ENCODE measurements around the gene SCYGR5.
"Not testable (repeated sequence)": the region's sequence is repeated elsewhere in the genome, so short reads cannot be mapped to it uniquely, and the experiment has no call there.

SCYGR5 gene, protein sequence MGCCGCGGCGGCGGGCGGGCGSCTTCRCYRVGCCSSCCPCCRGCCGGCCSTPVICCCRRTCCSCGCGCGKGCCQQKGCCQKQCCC

DNA sequence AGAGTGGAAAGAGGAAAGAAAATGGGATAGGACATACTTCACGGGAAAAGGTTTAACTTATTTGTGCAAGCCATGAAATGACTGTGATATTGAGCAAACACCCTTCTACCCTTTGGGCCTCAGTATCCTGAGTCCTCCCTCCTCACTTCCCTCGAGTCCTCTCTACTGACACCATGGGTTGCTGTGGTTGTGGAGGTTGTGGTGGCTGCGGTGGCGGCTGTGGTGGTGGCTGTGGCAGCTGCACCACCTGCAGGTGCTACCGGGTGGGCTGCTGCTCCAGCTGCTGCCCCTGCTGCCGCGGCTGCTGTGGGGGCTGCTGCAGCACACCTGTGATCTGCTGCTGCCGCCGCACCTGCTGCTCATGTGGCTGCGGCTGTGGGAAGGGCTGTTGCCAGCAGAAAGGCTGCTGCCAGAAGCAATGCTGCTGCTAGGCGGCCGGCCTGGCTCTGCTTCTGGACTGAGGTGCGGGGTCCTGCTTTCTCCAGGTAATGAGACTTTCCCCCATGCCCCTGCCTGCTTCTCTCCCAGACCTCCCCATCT, at the start of gene SCYGR5:
TSS of gene SCYGR5 (plus strand) at position 174 of the 540 bp plus-strand sequence. CDS start at position 174, 0 bp downstream.
- not testable (repeated sequence) for FAIRE-seq

DNA sequence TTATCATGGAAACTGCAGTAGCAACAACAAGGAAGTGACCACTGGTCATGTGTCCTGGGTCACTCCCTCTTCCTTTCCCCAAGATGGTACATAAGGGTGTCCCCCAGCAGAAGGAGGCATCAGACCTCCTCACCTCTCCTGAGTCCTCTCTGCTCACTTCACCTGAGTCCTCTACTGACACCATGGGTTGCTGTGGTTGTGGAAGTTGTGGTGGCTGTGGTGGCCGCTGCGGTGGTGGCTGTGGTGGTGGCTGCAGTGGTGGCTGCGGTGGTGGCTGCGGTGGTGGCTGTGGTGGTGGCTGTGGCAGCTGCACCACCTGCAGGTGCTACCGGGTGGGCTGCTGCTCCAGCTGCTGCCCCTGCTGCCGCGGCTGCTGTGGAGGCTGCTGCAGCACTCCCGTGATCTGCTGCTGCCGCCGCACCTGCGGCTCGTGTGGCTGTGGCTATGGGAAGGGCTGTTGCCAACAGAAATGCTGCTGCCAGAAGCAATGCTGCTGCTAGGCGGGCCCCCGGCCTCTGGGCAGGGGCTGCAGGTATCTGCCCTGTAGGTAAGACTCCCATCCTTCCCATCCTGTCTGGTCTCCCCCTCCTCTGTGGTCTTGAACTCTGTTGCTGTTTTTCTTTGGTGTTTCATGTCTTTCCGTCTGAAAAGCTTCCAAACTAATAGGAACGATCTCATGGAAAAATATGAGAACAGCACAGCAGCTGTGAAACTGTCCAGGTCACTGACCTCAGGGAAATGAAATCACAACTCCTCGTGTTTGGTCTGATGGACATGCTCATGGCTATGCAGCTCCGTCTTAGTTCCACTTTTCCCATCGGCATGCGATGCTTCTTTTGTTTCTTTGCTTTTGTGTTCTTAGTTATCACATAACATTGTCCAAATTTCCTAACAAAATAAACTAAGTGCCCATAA, 49.0 kb upstream of the SCYGR5 start, which contains the start of gene SCYGR4:
TSS of gene SCYGR4 (plus strand) at position 183 of the 915 bp plus-strand sequence. CDS start at position 183, 0 bp downstream.
- DNase-seq (ENCODE audit: insufficient read length, low spot score) (no peak), FAIRE-seq (no peak)
- no peak for TF ChIP-seq POLR2A (IDR thresholded peaks at IDR 0.05; ENCODE audit: low read depth, low read length)

More for the DNA sequence above, at the start of gene SCYGR5:
- not testable (repeated sequence) for DNase-seq (ENCODE audit: insufficient read length, low spot score)

DNA sequence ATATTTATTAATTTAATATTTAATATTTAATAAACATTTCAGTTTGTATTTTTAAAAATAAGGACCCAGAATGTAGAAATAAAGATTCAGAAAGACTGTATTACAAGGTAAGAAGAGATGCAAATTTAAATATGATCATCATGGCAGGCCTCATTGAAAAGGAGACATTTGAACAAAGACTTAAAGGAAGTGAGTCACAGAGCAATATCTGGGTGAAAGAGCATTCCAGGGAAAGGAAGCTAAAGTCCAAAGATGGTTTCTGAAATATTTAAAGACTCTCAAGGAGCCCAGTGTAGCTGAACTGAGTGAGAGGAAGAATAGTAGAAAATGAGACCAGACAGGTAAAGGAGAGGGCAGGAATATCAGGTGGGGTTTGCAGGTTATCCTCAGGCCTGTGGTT, 43.4 kb upstream of the SCYGR5 start:
- DNase-seq (ENCODE audit: insufficient read length, low spot score) = no peak
- FAIRE-seq = no peak
- no peak for TF ChIP-seq POLR2A (IDR thresholded peaks at IDR 0.05; ENCODE audit: low read depth, low read length)

DNA sequence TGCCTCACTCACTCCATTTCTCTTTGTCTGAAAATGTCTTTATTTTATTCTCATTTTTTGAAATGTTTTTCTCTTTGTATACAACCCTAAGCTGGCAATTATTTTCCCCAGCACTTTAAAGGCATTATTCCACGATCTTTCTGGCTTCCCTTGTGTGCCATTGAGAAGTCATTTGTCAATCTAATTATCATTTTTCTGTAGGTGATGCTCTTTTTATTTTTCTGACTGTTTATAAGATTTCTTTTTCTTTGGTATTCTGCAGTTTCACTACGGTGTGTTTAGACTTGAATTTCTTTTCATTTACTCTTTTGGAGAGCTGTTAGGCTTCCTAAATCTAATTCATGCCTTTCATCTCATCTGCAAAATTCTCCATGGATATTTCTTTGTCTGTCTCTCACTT, 41.2 kb upstream of the SCYGR5 start:
- DNase-seq (ENCODE audit: insufficient read length, low spot score) (no peak), FAIRE-seq (no peak)
- no peak for TF ChIP-seq POLR2A (IDR thresholded peaks at IDR 0.05; ENCODE audit: low read depth, low read length)

DNA sequence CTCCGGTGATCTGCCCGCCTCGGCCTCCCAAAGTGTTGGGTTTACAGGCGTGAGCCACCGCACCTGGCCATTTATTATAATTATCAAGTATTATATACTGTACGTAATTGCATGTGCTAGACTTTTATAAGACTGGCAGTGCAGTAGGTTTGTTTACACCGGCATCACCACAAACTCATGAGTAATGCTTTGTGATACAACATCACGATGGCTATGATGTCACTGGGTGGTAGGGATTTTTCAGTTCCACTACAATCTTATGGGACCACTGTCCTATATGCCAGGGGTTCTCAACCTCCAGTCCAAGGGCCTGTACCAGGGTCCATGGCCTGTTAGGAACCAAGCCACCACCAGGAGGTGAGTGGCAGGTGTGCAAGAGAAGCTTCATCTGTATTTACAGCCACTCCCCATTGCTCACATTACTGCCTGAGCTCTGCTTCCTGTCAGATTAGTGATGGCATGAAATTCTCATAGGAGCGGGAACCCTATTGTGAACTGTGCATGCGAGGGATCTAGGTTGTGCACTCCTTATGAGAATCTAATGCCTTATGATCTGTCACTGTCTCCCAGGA, 39.9 kb upstream of the SCYGR5 start:
- no peak for FAIRE-seq
- DNase-seq (ENCODE audit: insufficient read length, low spot score) = no peak
- no peak for TF ChIP-seq POLR2A (IDR thresholded peaks at IDR 0.05; ENCODE audit: low read depth, low read length)

DNA sequence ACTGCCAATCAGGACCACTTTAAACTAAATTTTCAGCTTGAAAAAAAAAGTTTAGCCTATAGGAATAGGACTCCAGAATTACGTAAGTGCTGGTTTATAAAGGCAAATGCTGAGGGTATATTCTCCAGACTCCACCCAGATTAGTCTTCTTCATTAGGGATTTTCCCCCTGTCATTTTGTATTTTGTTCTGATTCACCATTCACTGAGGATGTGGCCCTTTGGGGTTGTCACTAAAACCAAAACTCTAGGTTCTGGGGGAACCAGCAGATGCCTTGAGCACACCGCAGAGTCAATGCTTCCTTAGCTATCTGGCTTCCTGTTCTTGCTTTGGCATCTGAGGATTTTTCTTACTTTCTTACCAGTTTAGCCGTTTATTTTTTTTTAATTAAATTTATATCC, 38.8 kb upstream of the SCYGR5 start:
- no peak for TF ChIP-seq POLR2A (IDR thresholded peaks at IDR 0.05; ENCODE audit: low read depth, low read length)
- DNase-seq (ENCODE audit: insufficient read length, low spot score) (no peak), FAIRE-seq (no peak)

DNA sequence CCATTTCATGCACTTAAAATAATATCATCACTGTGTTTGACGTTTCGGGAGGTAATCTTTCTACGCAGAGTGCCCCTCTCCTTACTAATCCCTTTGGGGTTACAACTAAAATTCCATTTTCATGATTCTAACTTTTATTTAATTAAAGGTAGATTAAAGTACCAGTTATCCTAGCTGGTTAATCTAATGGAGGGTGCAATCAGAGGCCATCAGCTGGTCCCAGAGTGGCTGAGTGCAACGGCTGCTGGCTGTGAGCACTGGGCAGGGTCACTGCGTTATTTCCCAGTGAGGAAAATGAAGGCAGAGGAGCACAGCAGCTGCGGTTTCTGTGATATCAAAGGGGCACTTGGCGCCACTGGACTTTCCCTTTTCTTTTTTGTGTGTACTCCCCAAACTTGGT, 37.2 kb upstream of the SCYGR5 start:
- DNase-seq (ENCODE audit: insufficient read length, low spot score) (no peak), FAIRE-seq (no peak)
- TF ChIP-seq POLR2A (IDR thresholded peaks at IDR 0.05; ENCODE audit: low read depth, low read length) = no peak

DNA sequence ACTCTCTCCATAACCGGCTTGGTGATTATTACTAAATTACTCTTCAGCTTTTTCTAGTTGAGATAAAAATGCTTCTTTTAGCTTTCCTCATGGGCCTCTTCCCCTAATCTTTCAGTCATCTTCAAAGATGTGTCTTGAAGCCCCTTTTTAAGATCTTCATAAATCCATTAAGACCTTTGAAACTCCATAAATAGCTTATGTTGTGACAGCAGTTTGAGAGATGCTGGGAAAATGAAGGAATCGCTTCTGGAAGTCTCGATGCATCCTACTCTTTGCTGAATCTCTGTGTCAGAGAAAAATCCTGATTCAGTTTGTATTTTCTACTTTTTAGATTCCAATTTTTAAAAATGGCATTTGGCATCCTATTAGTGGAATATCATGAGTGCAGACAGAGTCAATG, 36.3 kb upstream of the SCYGR5 start:
- DNase-seq (ENCODE audit: insufficient read length, low spot score) = no peak
- no peak for TF ChIP-seq POLR2A (IDR thresholded peaks at IDR 0.05; ENCODE audit: low read depth, low read length)
- FAIRE-seq = no peak

DNA sequence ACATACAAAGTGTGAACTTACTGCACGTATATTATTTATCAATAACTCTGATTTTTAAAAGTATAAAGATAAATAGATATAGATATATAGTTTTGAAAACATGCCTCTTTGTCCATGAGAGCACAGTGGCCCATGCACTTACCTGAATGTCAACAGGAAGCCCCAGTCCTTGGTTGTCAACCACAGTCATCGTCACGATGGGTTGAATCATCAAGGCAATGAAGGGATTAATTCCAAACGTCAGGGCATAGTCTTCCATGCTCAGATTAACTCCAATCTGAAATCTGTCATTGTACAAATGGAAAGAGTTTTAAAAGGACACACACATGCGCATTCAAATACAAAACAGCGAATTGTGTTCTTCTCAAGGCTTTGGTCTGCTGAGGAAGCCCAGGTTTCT, 33.8 kb upstream of the SCYGR5 start:
- DNase-seq (ENCODE audit: insufficient read length, low spot score) = no peak
- TF ChIP-seq POLR2A (IDR thresholded peaks at IDR 0.05; ENCODE audit: low read depth, low read length) = no peak
- FAIRE-seq = no peak

DNA sequence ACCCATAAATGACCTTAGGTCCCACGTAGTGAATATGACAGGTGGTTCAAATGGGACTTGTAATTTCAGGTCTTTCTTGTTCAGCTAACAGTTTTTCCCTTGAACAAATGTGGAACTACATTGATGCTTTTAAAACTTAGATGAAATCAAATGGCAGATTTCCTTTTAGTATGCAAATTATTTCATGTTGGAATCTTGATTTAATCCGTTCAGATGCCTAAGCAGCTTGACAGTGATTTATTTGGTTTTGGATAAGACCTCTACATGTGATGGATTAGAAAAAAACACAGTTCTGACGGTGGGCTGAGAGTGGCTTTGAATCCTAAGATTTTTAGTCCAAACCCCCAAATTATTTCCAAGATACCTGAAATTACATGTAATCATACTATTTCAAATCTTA, 32.4 kb upstream of the SCYGR5 start:
- no peak for FAIRE-seq
- no peak for DNase-seq (ENCODE audit: insufficient read length, low spot score)

DNA sequence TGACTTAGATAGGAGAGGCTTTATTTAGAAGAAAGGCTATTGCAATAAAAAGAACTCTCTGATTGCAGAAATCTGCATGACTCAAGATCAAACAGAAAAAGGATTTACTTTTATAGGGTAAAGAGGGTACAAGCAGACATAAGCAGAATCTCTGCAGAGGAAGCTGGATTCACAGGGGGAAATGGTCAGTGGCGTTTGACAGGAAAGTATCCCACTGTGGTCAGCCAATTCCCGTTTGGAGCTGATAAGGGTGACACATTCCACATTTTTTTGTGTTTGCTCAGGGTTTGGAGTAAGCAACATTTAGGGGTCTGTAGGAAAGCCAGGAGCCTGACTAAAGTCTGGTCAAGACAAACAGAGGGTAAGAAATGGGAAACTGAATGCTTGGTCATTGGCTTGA, 23.9 kb upstream of the SCYGR5 start:
- FAIRE-seq (no peak), DNase-seq (ENCODE audit: insufficient read length, low spot score) (no peak)
- no peak for TF ChIP-seq POLR2A (IDR thresholded peaks at IDR 0.05; ENCODE audit: low read depth, low read length)

More for the DNA sequence above, 32.4 kb upstream of the SCYGR5 start:
- no peak for TF ChIP-seq POLR2A (IDR thresholded peaks at IDR 0.05; ENCODE audit: low read depth, low read length)

DNA sequence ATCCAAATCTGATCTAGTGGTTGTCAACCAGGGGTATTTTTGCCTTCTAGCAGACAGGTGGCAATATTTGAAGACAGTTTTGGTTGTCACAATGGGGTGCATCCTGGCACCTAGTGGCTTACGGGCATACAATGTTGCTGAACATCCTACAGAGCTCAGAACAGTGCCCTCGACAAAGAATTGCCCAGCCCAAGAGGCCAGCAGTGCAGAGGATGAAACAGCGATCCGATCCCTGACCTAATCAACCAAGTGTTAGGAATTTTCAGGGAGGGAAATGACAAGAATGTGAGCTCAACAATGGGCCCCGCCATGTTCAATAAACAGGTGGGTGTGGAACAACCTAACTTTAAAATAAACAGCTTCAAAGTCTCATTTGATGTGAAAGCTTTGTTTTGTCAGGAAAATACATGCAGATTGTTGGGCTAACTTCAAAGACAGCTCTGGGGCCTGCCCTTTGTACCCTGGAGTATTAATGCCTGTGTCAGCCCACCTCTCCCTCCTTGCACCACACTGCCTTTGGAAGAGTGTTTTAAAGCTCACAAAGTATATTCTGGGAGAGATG, 22.5 kb upstream of the SCYGR5 start:
- DNase-seq (ENCODE audit: insufficient read length, low spot score) (no peak), FAIRE-seq (no peak)
- TF ChIP-seq POLR2A (IDR thresholded peaks at IDR 0.05; ENCODE audit: low read depth, low read length) = no peak

DNA sequence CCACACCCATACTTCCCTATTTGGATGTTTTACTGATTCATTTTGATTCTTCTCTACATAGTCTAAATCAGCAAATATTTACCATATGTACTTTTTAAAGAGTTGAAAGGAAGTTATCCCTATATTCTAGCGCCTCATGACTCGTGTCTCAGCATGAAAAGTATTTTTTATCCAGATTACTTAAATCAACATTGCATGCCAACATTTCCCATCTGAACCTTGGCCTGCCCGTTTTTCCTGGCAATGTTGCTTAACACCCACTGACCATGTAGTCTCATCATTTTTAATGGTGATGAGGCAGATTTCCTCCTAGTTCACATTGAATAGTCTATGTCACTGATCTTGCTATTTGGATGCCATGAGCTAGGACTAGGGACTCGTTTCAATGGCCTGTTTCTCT, 13.2 kb upstream of the SCYGR5 start:
- DNase-seq (ENCODE audit: insufficient read length, low spot score) = no peak
- no peak for FAIRE-seq

DNA sequence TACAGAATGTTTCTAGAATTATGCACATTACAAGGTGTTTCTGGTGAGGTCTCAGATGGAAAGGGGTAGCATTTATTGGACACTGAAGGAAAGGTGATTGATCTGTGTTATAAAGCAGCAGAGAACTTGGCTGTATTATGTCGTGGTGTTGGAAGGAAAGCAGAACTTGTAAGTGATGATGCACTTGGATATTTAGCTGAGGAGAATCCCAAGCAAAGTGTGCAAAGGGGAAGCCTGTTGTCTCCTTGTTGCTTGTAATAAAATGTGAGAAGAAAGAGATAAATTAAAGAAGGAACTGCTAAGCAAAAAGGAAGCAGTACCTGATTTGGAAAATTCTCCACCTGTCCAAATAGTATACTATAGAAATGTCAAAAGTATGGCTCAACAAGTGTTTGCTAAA, 12.2 kb upstream of the SCYGR5 start:
- TF ChIP-seq POLR2A (IDR thresholded peaks at IDR 0.05; ENCODE audit: low read depth, low read length) = no peak
- FAIRE-seq = no peak
- DNase-seq (ENCODE audit: insufficient read length, low spot score) = no peak

More for the DNA sequence above, 13.2 kb upstream of the SCYGR5 start:
- TF ChIP-seq POLR2A (IDR thresholded peaks at IDR 0.05; ENCODE audit: low read depth, low read length) = no peak

All from H54 (cell line).